NB4 (cell line): ENCODE results near the gene AEBP2.

Experiments used
- DNase-seq: peaks from one replicate; pipeline ENCODE4 v3.0.0; 2010; ENCODE audit warnings: low read depth
- H3K4me3 ChIP-seq: one replicate; pipeline ENCODE4 v1.5.1; 2011; ENCODE audit warnings: mild to moderate bottlenecking, low read depth, low read length, moderate library complexity
- CTCF ChIP-seq: IDR thresholded peaks from one replicate; pipeline ENCODE4 v1.5.1; 2012; ENCODE audit warnings: low read depth, low read length
- MAX ChIP-seq: IDR thresholded peaks from 2 replicates; pipeline ENCODE4 v1.6.1; 2011; ENCODE audit warnings: low read depth, low read length
- MYC ChIP-seq: IDR thresholded peaks from 2 replicates; pipeline ENCODE4 v1.6.1; 2011; ENCODE audit warnings: low read depth, low read length
- POLR2A ChIP-seq: IDR thresholded peaks from 2 replicates; pipeline ENCODE4 v1.6.1; 2011; ENCODE audit warnings: mild to moderate bottlenecking; ENCODE audit not compliant: insufficient read length; ENCODE audit errors: extremely low read depth

Gene AEBP2

GRCh38 chr12:19456176-19456575, 16.9 kb downstream of the AEBP2 start:
- no peak overlapping the region for H3K4me3 ChIP-seq
- TF ChIP-seq MYC (no peak), POLR2A (no peak), CTCF (no peak)
- DNase-seq = no peak

GRCh38 chr12:19457561-19457960, 18.3 kb downstream of the AEBP2 start:
- no peak for TF ChIP-seq CTCF
- TF ChIP-seq POLR2A = no peak
- TF ChIP-seq MAX = no peak
- no peak for TF ChIP-seq MYC
- no peak for DNase-seq
- H3K4me3 ChIP-seq = no peak overlapping the region

- no peak for TF ChIP-seq CTCF
- TF ChIP-seq MYC = no peak
- TF ChIP-seq POLR2A = no peak
- TF ChIP-seq MAX = no peak
- no peak for DNase-seq
- H3K4me3 ChIP-seq = no peak overlapping the region
Measured at GRCh38 chr12:19458733-19459132, 19.4 kb downstream of the AEBP2 start.

- DNase-seq = no peak
- H3K4me3 ChIP-seq = no peak overlapping the region
- no peak for TF ChIP-seq MYC
- no peak for TF ChIP-seq CTCF
- no peak for TF ChIP-seq POLR2A
- TF ChIP-seq MAX = no peak
Measured at GRCh38 chr12:19461999-19462398, 22.7 kb downstream of the AEBP2 start.

GRCh38 chr12:19462406-19462805, 23.1 kb downstream of the AEBP2 start:
- TF ChIP-seq POLR2A (no peak), MYC (no peak), CTCF (no peak), MAX (no peak)
- DNase-seq = no peak
- H3K4me3 ChIP-seq = no peak overlapping the region

GRCh38 chr12:19464192-19464580, 24.9 kb downstream of the AEBP2 start:
- no peak overlapping the region for H3K4me3 ChIP-seq
- no peak for TF ChIP-seq CTCF
- no peak for TF ChIP-seq MYC
- TF ChIP-seq MAX = no peak
- no peak for TF ChIP-seq POLR2A
- DNase-seq = no peak
